SK-MEL-5 (cell line): Measurements from ENCODE around the gene BARHL2. TPM values are rescaled to one million over a fixed set of nuclear protein-coding genes. Genes with fewer than 3 reads are reported as not detected.
A peak's percentile ranks its signal among the peaks of the same experiment; 100 is the strongest.

Source experiments
- DNase-seq: peaks from one replicate; pipeline ENCODE4 v3.0.0-alpha.2; 2016; ENCODE audit warnings: low read depth, low spot score
- in situ Hi-C: cut with HindIII; loops from 2 replicates; pipeline ENCODE4 v1.10.0; 2016; ENCODE audit warnings: low sequenced_read_pairs, high pct_unique_total_duplicates, low pct_unique_long_range_greater_than_20kb
- polyA plus RNA-seq, 2 experiments: library from polyadenylated mRNA; depleted of rRNA; stranded (reverse); fragments of >200 nt; gene quantifications; 2 replicates each; pipeline ENCODE4 v1.2.3, GENCODE V29; 2015
- total RNA-seq: library from RNA; depleted of rRNA; stranded (reverse); fragments of >200 nt; shearing (Covaris generic); gene quantifications from 2 replicates; pipeline ENCODE4 v1.2.3, GENCODE V29; 2014; rRNA removed

BARHL2 gene
- total RNA-seq: 0.11 TPM in 1 of 2 replicates, not detected in the other
- 0.39 and 1.0 TPM in 2 replicates for polyA plus RNA-seq (2015; cell fraction: cytosol; rRNA removed)
- 0.49 and 0.51 TPM in 2 replicates for polyA plus RNA-seq (2015; cell fraction: nucleus; rRNA removed)

- DNase-seq: no peak
- in situ Hi-C loops: no loop called here
These were observed at the start of gene BARHL2 for GRCh38 chr1:90716552-90717355. BARHL2 (minus strand) TSS chr1:90717302; CDS start chr1:90717195, 107 bp downstream.

DNA sequence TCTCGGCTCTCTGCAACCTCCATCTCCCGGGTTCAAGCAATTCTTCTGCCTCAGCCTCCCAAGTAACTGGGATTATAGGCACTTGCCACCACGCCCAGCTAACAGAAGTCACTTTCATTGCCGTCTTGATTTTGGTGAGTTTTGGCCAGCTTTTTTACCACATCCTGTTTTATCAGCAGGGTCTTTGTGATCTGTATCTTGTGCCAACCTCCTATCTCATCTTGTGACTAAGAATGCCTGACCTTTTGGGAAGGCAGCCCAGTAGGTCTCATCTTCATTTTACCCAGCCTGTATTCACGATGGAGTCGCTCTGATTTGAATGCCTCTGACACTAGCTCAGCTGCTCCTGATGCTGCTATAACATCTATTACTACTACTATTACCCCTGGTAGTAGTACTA is 46.8 kb upstream of the BARHL2 start:
- in situ Hi-C loops: no loop called here
- DNase-seq: peak; percentile 89

GRCh38 chr1:90763506-90763905 is 46.4 kb upstream of the BARHL2 start:
- DNase-seq: peak; percentile 70
- in situ Hi-C loops: no loop called here

- in situ Hi-C loops: no loop called here
- DNase-seq: peak; percentile 85
These were observed 44.9 kb upstream of the BARHL2 start for GRCh38 chr1:90761781-90762589.

DNA sequence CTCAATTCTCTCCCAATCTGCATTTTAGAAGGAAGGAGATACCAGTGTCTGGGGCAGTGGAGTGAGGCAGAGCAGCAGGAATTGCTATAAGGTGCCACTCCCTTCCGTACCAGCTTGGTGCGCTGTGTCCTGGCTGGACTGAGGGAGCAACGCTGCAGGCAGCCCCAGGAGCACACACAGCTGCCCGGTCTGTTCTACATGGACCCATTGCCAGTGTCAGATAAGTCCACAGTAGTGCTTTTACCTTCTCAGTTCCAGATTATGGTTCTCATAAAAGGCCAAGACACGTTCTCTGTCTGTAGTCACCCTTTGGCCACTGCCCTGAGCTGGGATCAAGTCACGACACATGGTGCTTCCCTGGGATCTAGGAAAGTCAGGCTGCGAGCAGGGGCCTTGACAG is 44.1 kb upstream of the BARHL2 start:
- DNase-seq: no peak
- in situ Hi-C loops: no loop called here

DNA sequence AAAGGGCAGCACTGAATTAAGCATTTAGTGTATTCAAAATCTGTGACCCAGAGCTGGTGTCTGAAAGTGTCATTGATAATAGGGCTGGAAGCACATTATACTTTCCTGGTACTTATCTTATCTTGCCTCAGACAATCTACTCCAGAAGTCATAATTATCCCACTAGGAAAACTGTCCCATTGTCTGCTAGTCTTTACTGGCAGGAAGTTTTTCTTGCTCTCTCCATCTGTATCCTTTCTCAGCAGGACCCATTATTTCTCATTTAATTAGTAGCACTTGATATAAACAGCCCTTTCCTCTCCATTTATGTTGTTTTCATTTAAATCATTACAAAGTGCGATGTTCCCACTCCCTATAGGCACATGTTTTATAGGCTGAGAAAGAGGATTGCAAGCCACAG is 36.5 kb upstream of the BARHL2 start:
- DNase-seq: no peak
- in situ Hi-C loops: no loop called here

GRCh38 chr1:90748668-90749067 is 31.6 kb upstream of the BARHL2 start:
- DNase-seq: no peak
- in situ Hi-C loops: no loop called here

DNA sequence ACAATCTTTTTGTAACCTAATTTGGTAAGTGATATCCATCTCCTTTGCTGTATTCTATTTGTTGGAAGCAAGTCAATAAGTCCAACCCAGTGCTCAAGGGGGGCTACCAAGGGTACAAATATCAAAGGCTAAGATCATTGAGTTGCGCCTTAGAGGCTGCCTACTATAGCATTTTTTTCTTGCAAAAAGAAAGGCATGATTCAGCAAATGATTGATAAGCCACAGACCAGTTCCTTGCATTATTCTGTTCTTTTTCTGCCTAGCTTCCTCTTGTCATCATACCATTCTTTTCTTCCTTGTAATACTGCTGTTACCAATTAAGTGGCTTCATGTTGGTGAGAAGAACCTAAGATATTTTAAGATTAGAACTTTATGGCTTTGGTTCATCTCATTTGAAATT is 29.8 kb upstream of the BARHL2 start:
- in situ Hi-C loops: no loop called here
- DNase-seq: no peak

DNA sequence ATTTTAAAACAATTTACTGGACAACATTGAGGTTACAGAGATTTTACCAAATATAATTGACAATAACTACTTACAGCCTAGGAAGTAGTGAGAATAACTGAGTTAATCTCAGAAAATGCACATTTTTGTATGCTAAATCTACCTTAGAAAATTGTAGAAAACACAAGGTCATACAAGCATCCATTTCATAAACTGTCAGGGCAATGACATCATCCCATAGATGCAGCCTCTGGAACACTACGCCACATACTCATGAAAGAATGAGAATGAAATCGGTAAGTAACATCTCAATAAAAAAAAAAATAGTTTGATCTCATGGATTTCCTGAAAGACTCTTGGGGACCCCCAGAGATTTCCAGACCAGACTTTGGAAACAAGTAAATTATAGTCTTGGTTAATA is 28.9 kb upstream of the BARHL2 start:
- in situ Hi-C loops: no loop called here
- no peak for DNase-seq

GRCh38 chr1:90732136-90732535 is 15.0 kb upstream of the BARHL2 start:
- DNase-seq: no peak
- in situ Hi-C loops: no loop called here

- no peak for DNase-seq
- in situ Hi-C loops: no loop called here
These were observed 14.4 kb upstream of the BARHL2 start for GRCh38 chr1:90731382-90732050.

DNA sequence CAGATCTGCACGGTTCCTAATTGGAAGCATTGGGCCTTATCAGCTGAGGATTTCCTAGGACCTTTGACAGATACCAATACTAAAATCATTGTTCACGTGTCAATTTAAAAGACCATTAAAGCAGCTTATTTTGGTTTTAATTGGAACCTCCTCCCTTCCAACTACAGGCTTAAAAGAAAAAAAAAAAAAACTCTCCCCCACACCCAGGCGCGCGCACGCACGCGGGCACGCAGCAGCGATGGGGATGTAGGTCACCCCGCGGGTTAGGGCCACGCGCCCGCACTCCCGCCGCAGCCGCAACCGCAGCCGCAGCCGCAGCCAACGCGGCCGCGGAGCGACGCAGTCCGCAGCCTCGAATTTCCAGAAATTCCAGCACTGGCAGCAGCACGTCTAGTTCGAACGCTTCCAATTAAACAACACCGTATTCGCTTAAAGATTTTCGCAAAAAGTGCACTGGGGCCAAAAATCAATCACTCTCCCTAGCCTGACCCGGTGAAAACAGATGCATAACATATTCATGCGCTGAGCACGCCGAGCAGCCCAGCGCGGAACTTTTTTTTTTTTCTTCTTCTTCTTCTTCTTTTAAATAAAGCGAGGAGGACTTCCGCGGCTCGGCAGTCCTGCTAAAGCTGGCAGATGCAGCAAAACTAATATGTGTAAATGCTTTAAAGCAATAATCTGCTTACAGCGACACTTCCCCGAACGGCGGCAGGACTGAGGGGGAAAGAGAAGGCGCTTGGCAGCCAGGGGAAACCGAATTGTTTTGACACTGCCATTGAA is 13.3 kb upstream of the BARHL2 start:
- in situ Hi-C loops: no loop called here
- no peak for DNase-seq

GRCh38 chr1:90729504-90730242 is 12.6 kb upstream of the BARHL2 start:
- in situ Hi-C loops: no loop called here

GRCh38 chr1:90728502-90729287 is 11.6 kb upstream of the BARHL2 start:
- no peak for DNase-seq
- in situ Hi-C loops: no loop called here

More at GRCh38 chr1:90729504-90730242, 12.6 kb upstream of the BARHL2 start:
- DNase-seq: no peak

- no peak for DNase-seq
- in situ Hi-C loops: no loop called here
These were observed 10.9 kb upstream of the BARHL2 start for GRCh38 chr1:90727917-90728501.

- no peak for DNase-seq
- in situ Hi-C loops: no loop called here
These were observed 9.9 kb upstream of the BARHL2 start for GRCh38 chr1:90726986-90727480.
